Jurkat, Clone E6-1 (cell line): ENCODE results near the gene PRDM11.
"Not testable (repeated sequence)": the region's sequence is repeated elsewhere in the genome, so short reads cannot be mapped to it uniquely, and the experiment has no call there.

Experiments used
- DNase-seq: peaks from one replicate; pipeline ENCODE4 v3.0.0-alpha.2; 2011; ENCODE audit warnings: low read depth, low spot score
- H3K4me3 ChIP-seq: 2 replicates; pipeline ENCODE4 v1.5.1; 2011; ENCODE audit warnings: mild to moderate bottlenecking, low read length, control low read depth, moderate library complexity

Gene PRDM11

GRCh38 chr11:45248501-45249011, 102.1 kb downstream of the PRDM11 start:
- no peak for DNase-seq
- no peak overlapping the region for H3K4me3 ChIP-seq

- DNase-seq, H3K4me3 ChIP-seq: not testable (repeated sequence)
These were observed 102.9 kb downstream of the PRDM11 start for GRCh38 chr11:45249372-45249771.

GRCh38 chr11:45250035-45250718, 103.7 kb downstream of the PRDM11 start:
- H3K4me3 ChIP-seq = no peak overlapping the region
- DNase-seq = no peak

- DNase-seq = peak; percentile 20
- no peak overlapping the region for H3K4me3 ChIP-seq
These were observed 105.9 kb downstream of the PRDM11 start for GRCh38 chr11:45252134-45252856.

GRCh38 chr11:45252877-45253276, 106.4 kb downstream of the PRDM11 start:
- no peak for DNase-seq
- H3K4me3 ChIP-seq = no peak overlapping the region

DNA sequence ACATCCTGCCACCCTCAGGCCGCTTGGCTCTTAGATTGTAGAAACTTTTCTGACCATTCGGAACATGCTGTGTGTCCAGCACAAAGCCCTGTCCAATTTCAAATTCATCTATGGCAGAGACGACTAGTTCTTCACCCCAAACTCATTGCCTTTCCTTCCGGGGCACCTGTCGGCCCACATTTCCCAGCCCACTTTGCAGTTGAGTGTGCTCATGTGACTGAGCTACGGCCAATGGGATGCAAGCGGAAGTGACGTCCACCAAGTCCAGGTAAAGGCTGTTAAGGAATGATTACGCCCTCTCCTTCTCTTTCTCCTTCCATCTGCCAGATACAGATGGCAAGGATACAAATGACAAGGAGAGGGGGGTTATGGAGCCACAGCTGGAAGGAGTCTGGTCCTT, 107.2 kb downstream of the PRDM11 start:
- DNase-seq = no peak
- no peak overlapping the region for H3K4me3 ChIP-seq

DNA sequence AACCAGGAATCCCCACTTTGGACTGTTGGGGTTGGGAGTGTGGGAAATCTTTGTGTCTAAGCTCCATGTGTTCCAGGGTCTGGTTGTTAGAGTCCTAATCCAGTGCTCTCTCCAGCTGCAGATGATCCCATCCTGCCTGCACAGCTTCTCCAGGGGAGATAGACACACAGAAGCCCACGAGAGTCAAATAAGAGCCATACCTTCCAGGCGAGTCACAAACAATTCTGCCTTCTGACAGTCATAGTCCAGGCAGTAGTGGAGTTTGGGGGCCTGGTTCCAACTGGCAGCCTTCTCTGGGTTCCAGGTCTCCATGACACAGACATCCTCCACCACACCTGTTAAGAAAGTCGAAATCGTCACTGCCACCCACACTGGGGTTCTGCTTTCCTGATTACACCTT, 107.6 kb downstream of the PRDM11 start:
- H3K4me3 ChIP-seq = no peak overlapping the region
- DNase-seq = no peak

DNA sequence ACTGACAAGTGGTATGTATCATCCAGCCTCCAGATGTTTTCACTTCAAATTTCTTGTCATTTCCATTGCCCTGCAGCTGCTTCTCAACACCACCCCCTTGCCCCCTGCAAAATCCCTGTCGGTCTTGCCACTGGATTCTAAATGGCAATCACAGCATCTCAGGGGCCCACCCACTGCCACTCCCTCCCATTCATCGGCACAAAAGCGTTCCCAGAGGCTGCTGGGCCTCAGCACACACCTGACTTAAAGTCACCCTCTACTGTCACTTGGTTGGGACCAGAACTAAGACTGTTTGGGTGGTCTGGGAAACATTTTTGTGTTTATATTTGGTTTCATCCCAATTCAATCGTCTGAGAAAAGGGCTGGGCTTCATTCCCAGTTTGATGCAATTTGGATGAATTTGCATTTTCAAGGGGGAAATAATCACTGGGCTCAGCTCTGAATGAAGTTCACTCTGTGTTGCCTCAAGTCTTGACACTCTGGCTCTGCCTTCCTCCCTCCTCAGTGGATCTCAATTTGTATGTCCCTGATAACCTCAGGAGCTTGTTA, 112.6 kb downstream of the PRDM11 start:
- H3K4me3 ChIP-seq = no peak overlapping the region

DNA sequence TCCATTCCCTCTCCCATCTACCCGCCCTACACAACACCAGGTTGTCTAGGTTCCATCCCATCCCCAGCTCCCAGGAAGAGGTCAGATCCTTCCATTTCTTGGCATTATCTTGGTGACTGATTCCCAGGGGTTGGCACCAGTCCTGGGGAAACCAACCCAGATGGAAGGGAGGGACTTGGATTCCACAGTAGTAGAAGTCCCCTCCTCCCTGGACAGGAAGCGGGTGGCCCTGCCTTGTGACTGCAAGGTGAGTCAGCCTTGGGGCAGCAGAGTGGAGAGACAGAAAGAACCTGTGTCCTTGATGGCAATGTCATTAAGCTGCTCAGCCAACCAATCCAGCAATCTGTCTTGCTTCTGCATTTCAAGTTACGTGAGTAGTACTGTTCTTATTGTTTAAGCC, 113.2 kb downstream of the PRDM11 start:
- no peak for DNase-seq
- no peak overlapping the region for H3K4me3 ChIP-seq

More for the DNA sequence above, 112.6 kb downstream of the PRDM11 start:
- DNase-seq = no peak

- H3K4me3 ChIP-seq = no peak overlapping the region
- no peak for DNase-seq
These were observed 113.6 kb downstream of the PRDM11 start for GRCh38 chr11:45260071-45260470.

DNA sequence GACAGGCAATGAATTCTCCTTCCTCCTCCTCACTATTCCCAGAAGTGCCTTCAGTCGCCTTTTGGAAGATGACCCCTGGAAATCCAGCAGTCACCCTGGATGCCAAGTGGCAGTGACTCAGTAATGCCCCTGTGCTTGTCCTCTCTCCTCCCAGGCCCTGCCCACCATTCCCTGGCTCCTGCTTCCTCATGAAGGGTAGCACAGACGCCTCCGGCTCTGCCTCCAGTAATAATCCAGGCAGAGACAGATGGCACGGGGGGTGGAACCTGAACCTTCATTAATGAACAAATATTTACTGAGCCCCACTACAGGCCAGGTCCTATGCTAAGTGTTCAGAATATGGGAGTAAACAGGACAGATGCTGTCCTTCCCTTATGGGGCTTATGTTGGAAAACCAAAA, 116.5 kb downstream of the PRDM11 start:
- no peak for DNase-seq
- no peak overlapping the region for H3K4me3 ChIP-seq

DNA sequence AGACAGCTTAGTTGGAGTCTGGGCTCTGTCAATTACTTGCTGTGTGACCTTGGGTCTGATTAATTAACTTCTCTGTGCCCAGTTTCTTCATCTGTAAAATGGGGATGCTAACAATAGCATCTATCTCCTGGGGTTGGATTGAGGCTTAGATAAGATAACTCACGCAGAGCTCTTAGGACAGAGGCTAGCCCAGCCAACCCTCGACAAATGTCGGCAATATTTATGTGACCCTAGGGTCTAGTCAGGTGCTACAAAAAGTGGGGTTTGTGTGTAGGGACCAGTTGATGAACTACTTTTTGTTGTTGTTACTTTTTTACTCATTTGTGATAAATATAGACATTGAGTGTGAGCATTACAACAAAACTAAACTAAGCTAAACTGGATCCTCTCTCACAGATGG, 117.3 kb downstream of the PRDM11 start:
- H3K4me3 ChIP-seq = no peak overlapping the region
- no peak for DNase-seq

GRCh38 chr11:45264839-45265515, 118.5 kb downstream of the PRDM11 start:
- no peak overlapping the region for H3K4me3 ChIP-seq
- DNase-seq = no peak

- DNase-seq = no peak
- H3K4me3 ChIP-seq = no peak overlapping the region
These were observed 119.7 kb downstream of the PRDM11 start for GRCh38 chr11:45265969-45266675.

DNA sequence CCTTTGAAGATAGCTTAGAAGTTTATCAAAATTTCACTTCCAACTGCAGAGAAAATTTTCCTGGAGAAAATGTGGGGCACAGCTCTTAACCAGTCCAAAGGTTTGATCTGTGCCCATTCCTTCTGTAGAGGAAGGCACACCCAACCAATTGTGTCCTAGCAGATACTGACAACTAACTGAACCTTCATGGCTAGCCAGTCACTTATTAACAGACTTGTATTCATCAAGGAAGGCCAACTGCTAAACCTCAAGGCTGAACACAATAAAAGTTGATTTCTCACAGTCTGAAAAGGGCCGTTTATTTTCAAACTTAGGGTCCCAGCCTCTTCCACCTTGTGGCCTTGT, 120.2 kb downstream of the PRDM11 start:
- no peak overlapping the region for H3K4me3 ChIP-seq
- no peak for DNase-seq

DNA sequence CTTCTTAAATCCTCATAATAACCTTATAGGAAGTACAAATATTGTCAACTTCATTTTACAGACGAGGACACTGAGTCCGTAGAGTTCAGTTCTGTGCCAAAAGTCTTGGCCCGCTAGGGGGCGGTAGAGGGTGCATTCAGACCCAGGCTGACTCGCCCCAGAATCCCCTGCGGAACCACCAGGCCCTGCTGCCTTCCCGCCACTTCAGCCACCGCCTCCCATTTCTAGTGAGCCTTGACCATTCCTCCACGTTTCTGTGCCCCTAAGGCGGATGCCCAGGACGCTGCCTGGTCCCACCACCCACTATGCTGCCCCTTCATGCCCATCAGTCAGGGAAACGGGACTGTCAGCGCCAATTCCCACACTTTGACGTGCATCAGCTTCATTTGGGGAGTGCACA, 120.6 kb downstream of the PRDM11 start:
- DNase-seq = peak; percentile 20
- H3K4me3 ChIP-seq = no peak overlapping the region

GRCh38 chr11:45267652-45268299, 121.3 kb downstream of the PRDM11 start:
- DNase-seq = no peak
- no peak overlapping the region for H3K4me3 ChIP-seq

- DNase-seq = no peak
- no peak overlapping the region for H3K4me3 ChIP-seq
These were observed 123.2 kb downstream of the PRDM11 start for GRCh38 chr11:45269678-45270077.
